HL-60 (cell line): ENCODE results near the gene ACVR2B.

ENCODE experiments used
- DNase-seq, 2 experiments: peaks; one replicate each; pipeline ENCODE4 v3.0.0-alpha.2; 2010 to 2020; ENCODE audit warnings: low read depth in 1 of 2, low spot score in 1 of 2
- H3K27ac ChIP-seq: fragments of 250-450 bp; sonication (Bioruptor Pico); replicated peaks from 2 replicates; pipeline ENCODE4 v1.5.1; 2020; ENCODE audit warnings: mild to moderate bottlenecking, moderate library complexity
- H3K27me3 ChIP-seq: fragments of 250-450 bp; sonication (Bioruptor Pico); 2 replicates; pipeline ENCODE4 v1.5.1; 2021; ENCODE audit warnings: mild to moderate bottlenecking, moderate library complexity; ENCODE audit not compliant: insufficient read depth, poor library complexity, severe bottlenecking
- H3K4me3 ChIP-seq: replicated peaks from 2 replicates; pipeline ENCODE4 v1.5.1; 2011; ENCODE audit warnings: mild to moderate bottlenecking, control low read depth, low read length; ENCODE audit not compliant: insufficient read depth
- GABPA ChIP-seq: IDR thresholded peaks from 2 replicates; pipeline ENCODE4 v1.6.1; 2012; ENCODE audit warnings: low read depth
- POLR2AphosphoS5 ChIP-seq: IDR thresholded peaks from 2 replicates; pipeline ENCODE4 v1.6.1; 2012; ENCODE audit warnings: low read depth
- SPI1 ChIP-seq: IDR thresholded peaks from 2 replicates; pipeline ENCODE4 v1.6.1; 2012; ENCODE audit warnings: low read depth, mild to moderate bottlenecking, borderline replicate concordance
- TF ChIP-seq, protein P1 (sequence below): IDR thresholded peaks from 2 replicates; pipeline ENCODE4 v1.6.1; 2012; ENCODE audit warnings: low read depth; ENCODE audit not compliant: insufficient replicate concordance
- TF ChIP-seq, protein P2 (sequence below): IDR thresholded peaks from one replicate; pipeline ENCODE4 v1.5.1; 2011; ENCODE audit warnings: low read length, control low read depth, inconsistent platforms; ENCODE audit not compliant: insufficient read depth

Gene ACVR2B

DNA sequence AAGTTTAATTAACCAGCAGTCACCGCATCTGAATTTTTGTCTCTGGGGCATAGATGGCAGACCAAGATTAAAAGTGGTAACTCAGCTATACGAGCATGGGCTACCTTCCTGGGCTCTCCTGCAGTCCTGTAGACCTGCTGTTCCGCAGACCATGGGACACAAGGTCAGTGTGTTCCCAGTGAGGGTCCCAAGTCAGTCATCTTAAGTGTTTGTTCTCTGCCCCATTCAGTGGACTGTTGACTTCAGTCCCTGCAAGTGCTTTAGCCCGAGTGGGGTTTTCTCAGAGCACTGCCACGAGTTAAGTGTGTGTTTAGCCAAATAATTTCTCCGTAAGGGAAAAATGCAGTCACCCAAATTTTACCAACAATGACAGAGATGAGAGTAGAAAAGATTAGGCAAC lies 37.5 kb downstream of the ACVR2B start:
- DNase-seq: no peak
- TF ChIP-seq POLR2AphosphoS5: no peak
- no peak for TF ChIP-seq GABPA
- TF ChIP-seq, protein P1, sequence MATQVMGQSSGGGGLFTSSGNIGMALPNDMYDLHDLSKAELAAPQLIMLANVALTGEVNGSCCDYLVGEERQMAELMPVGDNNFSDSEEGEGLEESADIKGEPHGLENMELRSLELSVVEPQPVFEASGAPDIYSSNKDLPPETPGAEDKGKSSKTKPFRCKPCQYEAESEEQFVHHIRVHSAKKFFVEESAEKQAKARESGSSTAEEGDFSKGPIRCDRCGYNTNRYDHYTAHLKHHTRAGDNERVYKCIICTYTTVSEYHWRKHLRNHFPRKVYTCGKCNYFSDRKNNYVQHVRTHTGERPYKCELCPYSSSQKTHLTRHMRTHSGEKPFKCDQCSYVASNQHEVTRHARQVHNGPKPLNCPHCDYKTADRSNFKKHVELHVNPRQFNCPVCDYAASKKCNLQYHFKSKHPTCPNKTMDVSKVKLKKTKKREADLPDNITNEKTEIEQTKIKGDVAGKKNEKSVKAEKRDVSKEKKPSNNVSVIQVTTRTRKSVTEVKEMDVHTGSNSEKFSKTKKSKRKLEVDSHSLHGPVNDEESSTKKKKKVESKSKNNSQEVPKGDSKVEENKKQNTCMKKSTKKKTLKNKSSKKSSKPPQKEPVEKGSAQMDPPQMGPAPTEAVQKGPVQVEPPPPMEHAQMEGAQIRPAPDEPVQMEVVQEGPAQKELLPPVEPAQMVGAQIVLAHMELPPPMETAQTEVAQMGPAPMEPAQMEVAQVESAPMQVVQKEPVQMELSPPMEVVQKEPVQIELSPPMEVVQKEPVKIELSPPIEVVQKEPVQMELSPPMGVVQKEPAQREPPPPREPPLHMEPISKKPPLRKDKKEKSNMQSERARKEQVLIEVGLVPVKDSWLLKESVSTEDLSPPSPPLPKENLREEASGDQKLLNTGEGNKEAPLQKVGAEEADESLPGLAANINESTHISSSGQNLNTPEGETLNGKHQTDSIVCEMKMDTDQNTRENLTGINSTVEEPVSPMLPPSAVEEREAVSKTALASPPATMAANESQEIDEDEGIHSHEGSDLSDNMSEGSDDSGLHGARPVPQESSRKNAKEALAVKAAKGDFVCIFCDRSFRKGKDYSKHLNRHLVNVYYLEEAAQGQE: no peak
- Histone ChIP-seq H3K27me3 (no peaks in the 10 kb centered on the region), H3K27ac (no peak overlapping the region), H3K4me3 (no peak overlapping the region)

DNA sequence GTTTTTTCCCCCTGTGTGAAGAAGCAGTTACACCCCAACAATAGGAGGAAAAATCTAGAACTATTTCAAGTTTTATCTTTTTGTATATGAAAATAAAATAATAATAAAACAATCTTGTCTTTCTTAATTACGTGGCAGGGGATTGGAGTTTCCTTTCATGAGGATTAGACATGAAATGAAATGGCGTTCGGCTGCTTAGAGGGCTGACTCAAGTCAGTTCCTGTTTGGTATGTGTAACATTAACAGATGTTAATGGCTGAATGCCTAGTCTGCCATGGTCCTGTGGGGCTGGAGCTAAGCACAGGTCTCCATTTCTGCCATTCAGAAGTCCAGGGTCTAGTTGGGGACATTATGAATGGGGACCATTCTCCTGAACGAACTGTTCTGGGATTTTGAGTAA lies 39.3 kb downstream of the ACVR2B start:
- no peak for DNase-seq
- H3K4me3 ChIP-seq: no peak overlapping the region
- no peaks in the 10 kb centered on the region for H3K27me3 ChIP-seq
- H3K27ac ChIP-seq: no peak overlapping the region
- TF ChIP-seq POLR2AphosphoS5 (no peak), SPI1 (no peak), GABPA (no peak)
- TF ChIP-seq, protein P2, sequence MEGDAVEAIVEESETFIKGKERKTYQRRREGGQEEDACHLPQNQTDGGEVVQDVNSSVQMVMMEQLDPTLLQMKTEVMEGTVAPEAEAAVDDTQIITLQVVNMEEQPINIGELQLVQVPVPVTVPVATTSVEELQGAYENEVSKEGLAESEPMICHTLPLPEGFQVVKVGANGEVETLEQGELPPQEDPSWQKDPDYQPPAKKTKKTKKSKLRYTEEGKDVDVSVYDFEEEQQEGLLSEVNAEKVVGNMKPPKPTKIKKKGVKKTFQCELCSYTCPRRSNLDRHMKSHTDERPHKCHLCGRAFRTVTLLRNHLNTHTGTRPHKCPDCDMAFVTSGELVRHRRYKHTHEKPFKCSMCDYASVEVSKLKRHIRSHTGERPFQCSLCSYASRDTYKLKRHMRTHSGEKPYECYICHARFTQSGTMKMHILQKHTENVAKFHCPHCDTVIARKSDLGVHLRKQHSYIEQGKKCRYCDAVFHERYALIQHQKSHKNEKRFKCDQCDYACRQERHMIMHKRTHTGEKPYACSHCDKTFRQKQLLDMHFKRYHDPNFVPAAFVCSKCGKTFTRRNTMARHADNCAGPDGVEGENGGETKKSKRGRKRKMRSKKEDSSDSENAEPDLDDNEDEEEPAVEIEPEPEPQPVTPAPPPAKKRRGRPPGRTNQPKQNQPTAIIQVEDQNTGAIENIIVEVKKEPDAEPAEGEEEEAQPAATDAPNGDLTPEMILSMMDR: no peak
- TF ChIP-seq, protein P1: no peak

DNA sequence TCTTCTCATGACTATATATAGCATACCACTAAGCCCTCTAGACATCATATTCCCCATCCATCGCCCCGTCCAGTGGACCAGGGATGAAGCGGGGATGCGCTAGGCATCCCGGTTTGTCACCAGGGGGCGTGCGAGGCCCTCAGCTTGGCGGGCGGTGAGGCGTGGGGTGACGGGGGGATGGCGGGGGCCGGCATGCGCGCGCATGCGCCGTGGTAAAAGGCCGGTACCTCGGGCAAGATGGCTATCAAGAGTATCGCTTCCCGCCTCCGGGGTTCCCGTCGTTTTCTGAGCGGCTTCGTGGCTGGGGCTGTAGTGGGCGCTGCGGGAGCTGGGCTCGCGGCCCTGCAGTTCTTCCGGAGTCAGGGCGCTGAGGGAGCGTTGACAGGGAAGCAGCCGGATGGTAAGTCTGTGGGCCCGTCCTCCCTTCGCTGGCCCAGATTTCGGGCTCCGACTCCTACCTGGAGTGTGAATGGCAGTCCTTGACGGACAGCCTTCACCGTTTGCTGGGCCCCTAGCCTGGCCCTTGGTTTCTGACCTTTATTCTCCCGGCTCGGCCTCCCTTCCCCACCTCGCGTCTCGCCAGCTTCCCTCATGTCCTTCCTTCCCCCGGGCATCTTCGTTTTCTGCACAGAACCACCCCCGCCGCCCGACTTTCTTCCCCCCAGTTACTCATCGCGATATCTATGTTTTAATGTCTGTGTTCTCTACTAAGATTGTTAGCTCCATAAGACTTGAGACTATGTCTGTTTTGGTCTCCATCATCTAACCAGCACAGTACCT lies 42.6 kb downstream of the ACVR2B start, which contains the start of gene EXOG:
TSS of gene EXOG (plus strand) at position 210 of the 780 bp plus-strand sequence. CDS start at position 238, 28 bp downstream.
- Histone ChIP-seq H3K27ac (peak within 1 kb of the TSS; percentile 71), H3K27me3 (no peaks in the 10 kb centered on the region), H3K4me3 (peak within 1 kb of the TSS; percentile 88)
- peak; percentile 86 to 95 for DNase-seq
- TF ChIP-seq, protein P2: peak; percentile 57
- TF ChIP-seq SPI1 (no peak), POLR2AphosphoS5 (peak; percentile 54), GABPA (no peak)
- TF ChIP-seq, protein P1: peak; percentile 28

DNA sequence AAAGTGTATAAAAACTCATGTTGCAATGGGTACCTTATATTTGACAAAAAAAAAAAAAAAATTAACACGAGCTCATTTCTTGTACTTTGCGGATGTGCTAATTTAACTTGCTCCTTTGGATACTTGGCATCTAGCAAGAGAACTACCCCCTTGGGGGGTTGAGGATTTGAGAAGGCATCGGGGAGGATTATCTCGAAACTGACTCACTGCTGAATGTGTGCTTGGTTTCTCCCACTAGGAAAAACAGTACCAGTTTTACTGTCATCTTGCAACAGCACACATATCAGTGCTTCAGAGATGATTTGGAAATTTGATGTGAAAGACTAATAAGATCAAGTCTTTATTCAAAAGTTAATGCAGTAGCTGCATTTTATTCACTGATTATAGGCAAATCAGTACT lies 43.3 kb downstream of the ACVR2B start:
- Histone ChIP-seq H3K27ac (no peak overlapping the region), H3K27me3 (no peaks in the 10 kb centered on the region), H3K4me3 (peak overlapping the region; percentile 88)
- no peak for DNase-seq
- no peak for TF ChIP-seq SPI1
- no peak for TF ChIP-seq GABPA
- TF ChIP-seq, protein P2: no peak
- TF ChIP-seq, protein P1: no peak
- TF ChIP-seq POLR2AphosphoS5: no peak
